RKO (cell line): Measurements from ENCODE around the gene UBB.
"Not testable (repeated sequence)": the region's sequence is repeated elsewhere in the genome, so short reads cannot be mapped to it uniquely, and the experiment has no call there.

Experiments used
- DNase-seq: peaks from one replicate; pipeline ENCODE4 v3.0.0-alpha.2; 2016; ENCODE audit warnings: low spot score

Gene UBB

DNA sequence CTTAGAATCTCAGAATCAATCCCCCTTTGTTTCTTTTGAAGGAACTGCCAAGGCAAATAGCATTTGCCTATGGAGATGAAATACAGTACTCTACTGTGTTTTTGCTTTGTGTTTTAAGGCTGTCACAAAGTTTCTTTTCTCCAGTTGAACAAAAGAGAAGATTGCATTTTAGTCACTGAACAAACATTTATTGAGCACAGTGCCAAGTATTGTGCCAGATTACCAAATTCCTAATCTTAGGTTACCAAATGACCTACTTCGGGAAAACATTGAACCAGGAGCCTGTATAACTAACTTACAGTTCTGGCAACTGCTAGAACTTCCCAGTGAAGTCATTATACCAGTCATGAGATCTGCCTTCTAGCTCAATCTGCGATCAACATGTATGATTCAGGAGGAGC is 3.0 kb upstream of the UBB start:
- no peak for DNase-seq

- DNase-seq: no peak
Measured at GRCh38 chr17:16378636-16379282, 2.1 kb upstream of the UBB start.

DNA sequence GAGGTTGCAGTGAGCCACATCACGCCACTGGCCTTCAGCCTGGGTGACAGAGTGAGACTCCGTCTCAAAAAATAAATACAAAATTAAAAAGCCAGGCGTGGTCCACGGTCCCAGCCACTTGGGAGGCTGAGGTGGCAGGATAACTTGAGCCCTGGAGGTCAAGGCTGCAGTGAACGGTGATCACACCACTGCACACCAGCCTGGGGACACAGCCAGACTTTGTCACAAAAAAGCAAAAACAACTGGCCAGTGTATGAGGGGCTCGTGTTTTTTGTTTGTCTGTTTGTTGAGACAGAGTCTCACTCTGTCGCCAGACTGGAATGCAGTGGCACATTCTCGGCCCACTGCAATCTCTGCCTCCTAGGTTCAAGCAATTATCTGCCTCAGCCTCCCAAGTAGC is 1.2 kb upstream of the UBB start:
- DNase-seq: no peak

GRCh38 chr17:16381496-16381820 is 567 bp downstream of the UBB start:
- DNase-seq: peak; percentile 32

GRCh38 chr17:16383216-16383615 is 2.3 kb downstream of the UBB start:
- no peak for DNase-seq

DNA sequence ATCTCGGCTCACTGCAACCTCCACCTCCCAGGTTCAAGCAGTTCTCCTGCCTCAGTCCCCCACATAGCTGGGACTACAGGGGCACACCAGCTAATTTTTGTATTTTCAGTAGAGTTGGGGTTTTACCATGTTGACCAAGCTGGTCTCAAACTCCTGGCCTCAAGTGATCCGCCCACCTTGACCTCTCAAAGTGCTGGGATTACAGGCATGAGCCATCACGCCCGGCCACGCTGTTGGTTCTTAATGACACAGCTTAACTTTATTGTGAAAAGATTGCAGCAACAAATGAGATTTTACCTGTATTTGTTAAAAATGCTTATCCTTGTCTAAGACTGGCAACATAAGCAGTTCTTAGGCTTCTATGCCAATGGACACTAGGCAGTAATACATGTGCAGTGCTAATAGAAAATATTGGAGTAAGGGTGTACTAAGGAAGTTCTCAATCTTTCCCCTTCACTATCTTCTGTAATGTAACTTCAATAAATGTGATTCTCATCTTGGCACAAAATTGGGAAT is 2.9 kb downstream of the UBB start:
- no peak for DNase-seq

- DNase-seq: no peak
Measured at GRCh38 chr17:16384557-16384956, 3.7 kb downstream of the UBB start.

DNA sequence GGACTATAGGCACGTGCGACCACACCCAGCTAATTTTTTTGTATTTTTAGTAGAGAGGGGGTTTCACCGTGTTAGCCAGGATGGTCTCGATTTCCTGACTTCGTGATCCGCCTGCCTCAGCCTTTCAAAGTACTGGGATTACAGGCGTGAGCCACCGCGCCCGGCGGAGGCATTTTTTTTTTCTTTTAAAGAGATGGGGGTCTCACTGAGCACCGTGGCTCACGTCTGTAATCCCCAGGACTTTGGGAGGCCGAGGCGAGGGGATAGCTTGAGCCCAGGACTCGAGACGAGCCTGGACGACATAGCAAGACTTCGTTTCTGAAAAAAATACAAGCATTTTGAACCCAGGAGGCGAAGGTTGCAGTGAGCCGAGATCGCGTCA is 5.2 kb downstream of the UBB start:
- DNase-seq: not testable (repeated sequence)

GRCh38 chr17:16391451-16391850 is 10.6 kb downstream of the UBB start:
- no peak for DNase-seq

DNA sequence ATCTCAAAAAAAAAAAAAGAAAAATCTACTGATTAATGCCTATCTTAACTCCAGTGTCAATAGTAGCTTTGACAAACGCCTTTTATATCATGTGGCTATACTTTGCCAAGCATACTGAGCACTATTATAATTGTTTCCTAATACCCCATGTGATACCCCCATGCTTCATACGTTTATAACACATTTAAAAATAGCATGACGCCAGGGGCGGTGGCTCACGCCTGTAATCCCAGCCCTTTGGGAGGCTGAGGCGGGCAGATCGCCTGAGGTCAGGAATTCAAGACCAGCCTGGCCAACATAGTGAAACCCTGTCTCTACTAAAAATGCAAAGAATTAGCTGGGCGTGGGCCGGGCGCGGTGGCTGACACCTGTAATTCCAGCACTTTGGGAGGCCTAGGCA is 11.6 kb downstream of the UBB start:
- DNase-seq: not testable (repeated sequence)

DNA sequence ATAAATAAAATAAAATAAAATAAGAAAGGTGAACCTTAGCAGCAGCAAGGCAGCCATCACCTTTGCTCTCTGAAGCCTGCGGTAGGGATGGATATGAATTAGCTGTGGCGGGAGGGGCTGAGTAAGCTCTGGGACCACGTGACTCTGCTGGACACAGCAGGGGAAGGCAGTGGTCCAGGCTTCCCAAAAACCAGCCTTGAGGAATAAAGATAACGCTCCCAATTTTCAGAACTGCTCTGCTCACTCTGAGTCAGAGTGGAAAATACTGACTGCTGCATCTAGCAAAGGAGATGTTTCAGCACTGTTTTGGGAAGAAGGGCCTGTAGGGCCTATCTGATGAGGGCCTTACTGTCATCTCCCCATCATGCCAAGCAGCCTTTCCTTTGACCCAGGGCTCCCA is 15.0 kb downstream of the UBB start:
- DNase-seq: not testable (repeated sequence)

- DNase-seq: not testable (repeated sequence)
Measured at GRCh38 chr17:16396693-16397092, 15.8 kb downstream of the UBB start.

DNA sequence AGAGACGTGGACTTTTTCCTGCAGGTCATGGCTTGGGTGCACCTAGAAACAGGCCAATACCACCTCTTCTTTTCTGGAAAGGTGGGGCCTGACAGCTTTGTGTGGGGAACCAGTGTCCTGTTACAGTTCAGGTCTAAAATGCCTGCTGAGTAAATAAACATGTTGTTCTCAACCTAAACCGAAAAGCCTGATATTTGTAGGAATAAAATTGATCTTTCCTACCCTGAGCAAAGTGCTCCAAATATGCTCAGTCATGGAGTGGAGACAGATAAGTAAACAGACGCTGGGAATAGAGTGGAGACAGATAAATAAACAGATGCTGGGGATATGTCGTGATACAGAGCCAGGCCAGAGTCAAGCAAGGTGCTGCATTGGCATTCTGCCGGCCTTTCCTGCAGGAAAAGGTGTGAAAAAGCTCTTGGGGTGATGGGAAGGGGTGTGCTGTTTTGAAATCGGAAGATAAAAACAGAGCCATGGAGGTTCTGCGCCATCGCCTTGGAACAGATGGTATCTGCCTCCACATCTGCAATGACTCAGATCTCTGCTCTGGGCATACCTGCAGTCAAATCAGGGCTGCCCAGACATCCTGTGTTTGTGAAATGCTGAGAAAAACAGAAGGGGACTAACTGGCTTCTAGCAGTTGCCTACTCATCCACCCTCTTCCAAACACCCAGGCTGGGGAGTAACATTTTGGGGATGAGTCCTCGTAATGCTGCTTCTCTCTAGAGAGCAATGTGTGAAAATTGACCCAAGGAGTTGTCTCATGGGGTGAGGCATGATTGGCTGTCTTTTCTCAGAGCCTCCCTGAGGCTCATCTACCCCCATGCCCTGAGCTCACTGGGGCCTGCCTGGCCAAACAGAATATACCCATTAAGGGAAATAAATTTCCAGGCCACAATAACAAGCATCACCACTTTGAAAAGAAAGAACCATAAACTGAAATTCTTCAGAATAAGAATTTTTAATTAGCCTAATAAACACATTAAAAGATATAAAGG is 17.7 kb downstream of the UBB start:
- no peak for DNase-seq

DNA sequence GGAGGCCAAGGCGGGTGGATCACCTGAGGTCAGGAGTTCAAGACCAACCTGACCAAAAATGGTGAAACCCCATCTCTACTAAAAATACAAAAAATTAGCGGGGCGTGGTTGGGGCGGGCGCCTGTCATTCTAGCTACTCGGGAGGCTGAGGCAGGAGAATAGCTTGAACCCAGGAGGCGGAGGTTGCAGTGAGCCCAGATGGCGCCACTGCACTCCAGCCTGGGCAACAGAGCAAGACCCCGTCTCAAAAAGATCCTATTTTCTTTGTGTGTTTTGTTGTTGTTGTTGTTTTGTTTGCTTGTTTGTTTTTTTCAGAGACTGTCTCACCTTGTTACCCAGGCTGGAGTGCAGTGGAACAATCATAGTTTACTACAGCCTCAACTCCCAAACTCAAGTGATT is 23.0 kb downstream of the UBB start:
- DNase-seq: not testable (repeated sequence)

- DNase-seq: no peak
Measured at GRCh38 chr17:16406742-16407674, 26.1 kb downstream of the UBB start.

GRCh38 chr17:16407911-16408588 is 27.2 kb downstream of the UBB start:
- DNase-seq: no peak

- no peak for DNase-seq
Measured at GRCh38 chr17:16415031-16415924, 34.4 kb downstream of the UBB start, which contains the start of gene TRPV2. TSS of gene TRPV2 (plus strand) at chr17:16415571. CDS start at chr17:16417669, 2,098 bp downstream.

DNA sequence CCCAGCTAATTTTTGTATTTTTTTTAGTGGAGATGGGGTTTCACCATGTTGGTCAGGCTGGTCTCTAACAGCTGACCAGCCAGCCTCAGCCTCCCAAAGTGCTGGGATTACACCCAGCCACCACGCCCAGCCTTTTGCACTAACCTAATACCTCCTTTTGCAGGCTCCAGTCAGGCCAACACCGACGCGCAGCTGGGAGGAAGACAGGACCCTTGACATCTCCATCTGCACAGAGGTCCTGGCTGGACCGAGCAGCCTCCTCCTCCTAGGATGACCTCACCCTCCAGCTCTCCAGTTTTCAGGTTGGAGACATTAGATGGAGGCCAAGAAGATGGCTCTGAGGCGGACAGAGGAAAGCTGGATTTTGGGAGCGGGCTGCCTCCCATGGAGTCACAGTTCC is 36.5 kb downstream of the UBB start:
- no peak for DNase-seq

GRCh38 chr17:16417896-16418684 is 37.2 kb downstream of the UBB start:
- no peak for DNase-seq

GRCh38 chr17:16418685-16419068 is 37.8 kb downstream of the UBB start:
- DNase-seq: no peak
